Fibroblast of pulmonary artery (primary cell): ENCODE measurements around the gene PRKG1.
"Not testable (repeated sequence)": the region's sequence is repeated elsewhere in the genome, so short reads cannot be mapped to it uniquely, and the experiment has no call there.

Experiments used
- DNase-seq: peaks from one replicate; pipeline ENCODE4 v3.0.0-alpha.2; 2010; ENCODE audit warnings: low read depth
- H3K4me3 ChIP-seq: replicated peaks from 2 replicates; pipeline ENCODE4 v1.5.1; 2011; ENCODE audit warnings: low read depth, mild to moderate bottlenecking, control low read depth, low read length, moderate library complexity
- CTCF ChIP-seq: IDR thresholded peaks from 2 replicates; pipeline ENCODE4 v1.5.1; 2011; ENCODE audit warnings: mild to moderate bottlenecking, control low read depth, low read length, inconsistent platforms; ENCODE audit errors: missing control alignments

The PRKG1 gene

DNA sequence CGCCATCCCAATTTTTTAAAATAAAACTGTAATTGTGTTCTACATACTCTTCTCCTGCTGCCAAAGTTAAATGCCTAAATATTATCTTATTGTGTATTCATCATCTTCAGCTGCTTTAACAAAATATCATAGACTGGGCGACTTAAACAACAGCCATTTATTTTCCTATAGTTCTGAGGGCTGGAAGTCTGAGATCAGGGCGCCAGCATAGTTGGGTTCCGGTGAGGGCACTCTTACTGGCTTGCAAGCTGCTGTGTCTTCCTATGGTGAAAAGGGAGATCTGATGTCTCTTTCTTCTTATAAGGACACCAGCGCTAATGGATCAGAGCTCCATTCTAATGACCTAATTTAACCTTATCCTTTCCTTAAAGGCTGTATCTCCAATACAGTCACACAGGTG is 594.8 kb downstream of the PRKG1 start:
- no peak for DNase-seq
- H3K4me3 ChIP-seq: no peak overlapping the region
- no peak for TF ChIP-seq CTCF

DNA sequence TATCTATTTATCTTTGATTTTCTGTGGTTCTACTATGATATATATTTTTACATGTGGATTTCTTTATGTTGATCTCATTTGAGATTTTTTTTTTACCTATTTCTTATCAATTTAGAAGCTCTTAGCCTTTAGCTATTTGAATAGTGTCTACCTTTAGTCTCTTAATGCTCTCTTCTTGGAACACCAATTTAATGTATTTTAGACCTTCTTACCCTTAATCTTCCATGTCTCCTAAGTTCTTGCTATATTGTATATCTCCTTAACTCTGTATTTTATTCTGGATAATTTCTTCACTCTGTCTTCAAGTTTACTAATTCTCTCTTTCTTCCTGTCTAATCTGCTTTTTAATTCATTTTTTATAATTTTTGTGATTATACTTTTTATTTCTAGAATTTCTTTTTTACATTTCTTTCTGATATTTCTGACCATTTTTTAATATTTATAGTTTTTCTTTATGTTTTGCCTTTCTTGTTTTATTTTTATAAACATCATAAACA is 597.8 kb downstream of the PRKG1 start:
- H3K4me3 ChIP-seq: no peak overlapping the region
- no peak for TF ChIP-seq CTCF
- no peak for DNase-seq

DNA sequence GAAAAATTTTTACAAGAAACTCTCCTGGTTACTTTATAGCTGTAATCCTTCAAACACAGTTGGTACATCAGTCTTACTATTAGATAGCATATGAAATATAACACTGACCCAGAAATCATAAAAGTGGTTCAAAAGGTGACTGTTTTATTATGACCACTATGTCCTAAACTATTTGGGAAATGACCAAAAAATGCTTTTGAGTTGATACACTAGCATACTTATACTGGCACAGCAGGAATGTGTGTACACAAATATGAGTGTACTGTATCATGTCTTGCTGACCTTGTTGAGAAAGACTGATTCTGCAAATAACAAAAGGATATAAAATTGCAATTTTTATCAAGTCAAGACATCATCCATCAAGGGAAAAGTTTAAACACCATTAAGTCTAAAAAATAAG is 600.8 kb downstream of the PRKG1 start:
- no peak for TF ChIP-seq CTCF
- no peak for DNase-seq
- no peak overlapping the region for H3K4me3 ChIP-seq

GRCh38 chr10:51679841-51680240 is 605.6 kb downstream of the PRKG1 start:
- TF ChIP-seq CTCF: no peak
- no peak overlapping the region for H3K4me3 ChIP-seq
- DNase-seq: no peak

DNA sequence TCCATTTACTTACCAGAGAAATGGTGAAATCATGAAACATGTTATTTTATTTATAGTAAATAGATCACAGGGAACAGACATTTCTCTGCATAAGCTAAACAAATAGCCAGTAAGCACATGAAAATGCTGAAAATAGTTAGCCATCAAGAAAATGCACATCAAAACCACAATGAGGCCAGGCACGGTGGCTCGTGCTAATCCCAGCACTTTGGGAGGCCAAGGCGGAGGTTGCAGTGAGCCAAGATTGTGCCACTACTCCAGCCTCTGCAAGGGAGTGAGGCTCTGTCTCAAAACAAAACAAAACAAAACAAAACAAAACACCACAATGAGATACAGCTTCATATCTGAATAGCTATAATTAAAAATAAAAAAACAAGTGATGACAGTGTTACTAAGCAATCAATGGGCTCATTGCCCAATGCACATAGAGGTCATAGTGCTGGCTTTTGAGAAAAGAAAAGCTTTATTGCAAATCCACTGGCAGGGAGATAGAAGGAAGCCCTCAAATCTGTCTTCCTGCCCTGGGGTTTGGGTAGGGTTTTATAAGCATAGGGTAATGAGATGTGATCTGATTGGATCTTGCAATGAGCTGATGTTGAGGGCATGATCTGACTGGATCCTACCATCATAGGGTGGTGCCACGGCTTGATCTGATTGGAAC is 608.9 kb downstream of the PRKG1 start:
- H3K4me3 ChIP-seq: no peak overlapping the region
- DNase-seq: peak; percentile 64
- TF ChIP-seq CTCF: no peak

- no peak overlapping the region for H3K4me3 ChIP-seq
- no peak for TF ChIP-seq CTCF
- no peak for DNase-seq
Observed at GRCh38 chr10:51685768-51686167, 611.5 kb downstream of the PRKG1 start.

- TF ChIP-seq CTCF: no peak
- no peak overlapping the region for H3K4me3 ChIP-seq
Observed at GRCh38 chr10:51687296-51687695, 613.0 kb downstream of the PRKG1 start.

GRCh38 chr10:51688826-51689225 is 614.5 kb downstream of the PRKG1 start:
- H3K4me3 ChIP-seq, DNase-seq: not testable (repeated sequence)

More at GRCh38 chr10:51687296-51687695, 613.0 kb downstream of the PRKG1 start:
- DNase-seq: no peak
